DOHH2 (cell line): ENCODE data around the gene GTF2I.
A peak's percentile ranks its signal among the peaks of the same experiment; 100 is the strongest.

Experiments
- H3F3A ChIP-seq: fragments of 200-600 bp; sonication (generic), shearing (Covaris generic); 2 replicates; pipeline ENCODE4 v1.6.0; 2016; ENCODE audit warnings: antibody characterized with exemption, mild to moderate bottlenecking; ENCODE audit not compliant: control insufficient read depth, insufficient read depth
- H3K27ac ChIP-seq: fragments of 200-600 bp; sonication (generic); 2 replicates; pipeline ENCODE4 v1.5.1; 2014; ENCODE audit warnings: low read depth, mild to moderate bottlenecking, low read length, moderate library complexity
- H3K27me3 ChIP-seq: fragments of 200-600 bp; sonication (generic); 2 replicates; pipeline ENCODE4 v1.6.1; 2014; ENCODE audit warnings: mild to moderate bottlenecking, low read length, mixed read lengths; ENCODE audit not compliant: control insufficient read depth
- H3K36me3 ChIP-seq: fragments of 200-600 bp; sonication (generic); 2 replicates; pipeline ENCODE4 v1.6.1; 2014; ENCODE audit warnings: mild to moderate bottlenecking, low read length, moderate library complexity, mixed read lengths; ENCODE audit not compliant: control insufficient read depth
- H3K4me1 ChIP-seq: fragments of 200-600 bp; sonication (generic); 2 replicates; pipeline ENCODE4 v1.6.1; 2014; ENCODE audit warnings: mild to moderate bottlenecking, low read length, mixed read lengths; ENCODE audit not compliant: control insufficient read depth
- H3K4me2 ChIP-seq: fragments of 200-600 bp; sonication (generic); 2 replicates; pipeline ENCODE4 v1.6.0; 2014; ENCODE audit warnings: mild to moderate bottlenecking, low read length, moderate library complexity
- H3K4me3 ChIP-seq: fragments of 200-600 bp; sonication (generic); 2 replicates; pipeline ENCODE4 v1.5.1; 2014; ENCODE audit warnings: mild to moderate bottlenecking, low read length, mixed read lengths
- H3K79me2 ChIP-seq: fragments of 200-600 bp; sonication (generic); 2 replicates; pipeline ENCODE4 v1.6.1; 2014; ENCODE audit warnings: mild to moderate bottlenecking, low read length, mixed read lengths; ENCODE audit not compliant: control insufficient read depth
- H3K9me2 ChIP-seq: fragments of 200-600 bp; sonication (generic); replicated peaks from 2 replicates; pipeline ENCODE4 v1.6.1; 2014; ENCODE audit warnings: mild to moderate bottlenecking, low read length, mixed read lengths; ENCODE audit not compliant: control insufficient read depth
- H3K9me3 ChIP-seq: fragments of 200-600 bp; sonication (generic); 2 replicates; pipeline ENCODE4 v1.6.1; 2014; ENCODE audit warnings: antibody characterized with exemption, low read length, mixed read lengths; ENCODE audit not compliant: control insufficient read depth, insufficient read depth
- H4K20me1 ChIP-seq: fragments of 200-600 bp; sonication (generic); 2 replicates; pipeline ENCODE4 v1.6.0; 2014; ENCODE audit warnings: low read depth, mild to moderate bottlenecking, antibody characterized with exemption, low read length, moderate library complexity; ENCODE audit not compliant: control insufficient read depth, insufficient read depth
- CTCF ChIP-seq: fragments of 200-600 bp; sonication (generic); IDR thresholded peaks from one replicate; pipeline ENCODE4 v1.5.1; 2014; ENCODE audit warnings: antibody characterized with exemption, mild to moderate bottlenecking, low read depth, low read length; ENCODE audit not compliant: poor library complexity, severe bottlenecking
- EZH2phosphoT487 ChIP-seq: fragments of 200-600 bp; sonication (generic); IDR thresholded peaks from 2 replicates; pipeline ENCODE4 v1.6.1; 2017; ENCODE audit warnings: borderline replicate concordance, mild to moderate bottlenecking, antibody characterized with exemption, low read length, moderate library complexity, mixed read lengths

Gene GTF2I

GRCh38 chr7:74653686-74654181 lies 3.8 kb upstream of the GTF2I start:
- Histone ChIP-seq H3K36me3 (peaks cover 8% of the 10 kb centered on the region), H3K9me2 (no peaks in the 10 kb centered on the region), H4K20me1 (peaks cover 1% of the 10 kb centered on the region; the same call in 1 of the 2 replicates), H3K9me3 (no peaks in the 10 kb centered on the region), H3K79me2 (peaks cover 15% of the 10 kb centered on the region), H3K27ac (no peak overlapping the region), H3K4me2 (no peak overlapping the region), H3F3A (peaks cover 16% of the 10 kb centered on the region), H3K4me1 (peaks cover 51% of the 10 kb centered on the region), H3K27me3 (no peaks in the 10 kb centered on the region), H3K4me3 (no peak overlapping the region)
- TF ChIP-seq EZH2phosphoT487 = no peak
- no peak for TF ChIP-seq CTCF

- H3K9me3 ChIP-seq = no peaks in the 10 kb centered on the region
- peaks cover 3% of the 10 kb centered on the region; the same call in 1 of the 2 replicates for H4K20me1 ChIP-seq
- TF ChIP-seq CTCF = no peak
- TF ChIP-seq EZH2phosphoT487 = no peak
- H3K27ac ChIP-seq = no peak overlapping the region
- peaks cover 51% of the 10 kb centered on the region for H3K4me1 ChIP-seq
- peaks cover 17% of the 10 kb centered on the region for H3K36me3 ChIP-seq
- H3K79me2 ChIP-seq = peaks cover 25% of the 10 kb centered on the region
- H3K27me3 ChIP-seq = no peaks in the 10 kb centered on the region
- no peak overlapping the region for H3K4me3 ChIP-seq
- peaks cover 26% of the 10 kb centered on the region for H3F3A ChIP-seq
- H3K4me2 ChIP-seq = peak overlapping the region; percentile 86; the same call in 1 of the 2 replicates
- no peaks in the 10 kb centered on the region for H3K9me2 ChIP-seq
Measured at GRCh38 chr7:74654811-74655210, 2.7 kb upstream of the GTF2I start.

GRCh38 chr7:74655324-74655723 lies 2.2 kb upstream of the GTF2I start:
- Histone ChIP-seq H3K4me2 (peak overlapping the region; percentile 86), H3K4me3 (peak overlapping the region; percentile 74), H3K27ac (peak overlapping the region; percentile 23; the same call in 1 of the 2 replicates), H3K36me3 (peaks cover 22% of the 10 kb centered on the region), H3K9me3 (no peaks in the 10 kb centered on the region), H3K4me1 (peaks cover 51% of the 10 kb centered on the region), H4K20me1 (peaks cover 3% of the 10 kb centered on the region; the same call in 1 of the 2 replicates), H3K9me2 (no peaks in the 10 kb centered on the region), H3K27me3 (no peaks in the 10 kb centered on the region), H3K79me2 (peaks cover 30% of the 10 kb centered on the region), H3F3A (peaks cover 31% of the 10 kb centered on the region)
- TF ChIP-seq CTCF (no peak), EZH2phosphoT487 (no peak)
